NCI-H187 (cell line): ENCODE data around the gene SLC16A2.
"Not testable (repeated sequence)": the region's sequence is repeated elsewhere in the genome, so short reads cannot be mapped to it uniquely, and the experiment has no call there.

Source experiments
- DNase-seq, 2 experiments: peaks; one replicate each; lab custom pipeline; 2025; lab: John Stamatoyannopoulos, UW

Gene SLC16A2

GRCh38 chrX:74507191-74507590 is 85.9 kb downstream of the SLC16A2 start:
- no peak for DNase-seq

GRCh38 chrX:74509989-74510388 is 88.7 kb downstream of the SLC16A2 start:
- no peak for DNase-seq

- no peak for DNase-seq
Observed at GRCh38 chrX:74510401-74510800, 89.1 kb downstream of the SLC16A2 start.

GRCh38 chrX:74511704-74512103 is 90.4 kb downstream of the SLC16A2 start:
- DNase-seq, result no peak

- DNase-seq, result no peak
Observed at GRCh38 chrX:74514384-74514783, 93.1 kb downstream of the SLC16A2 start.

- DNase-seq, result no peak
Observed at GRCh38 chrX:74515356-74515755, 94.1 kb downstream of the SLC16A2 start.

GRCh38 chrX:74516013-74516412 is 94.7 kb downstream of the SLC16A2 start:
- DNase-seq, result not testable (repeated sequence)

- no peak for DNase-seq
Observed at GRCh38 chrX:74519870-74520269, 98.6 kb downstream of the SLC16A2 start.

GRCh38 chrX:74520291-74520690 is 99.0 kb downstream of the SLC16A2 start:
- no peak for DNase-seq

GRCh38 chrX:74520896-74521295 is 99.6 kb downstream of the SLC16A2 start:
- DNase-seq, result no peak

- DNase-seq, result no peak
Observed at GRCh38 chrX:74521961-74522751, 100.9 kb downstream of the SLC16A2 start.

- no peak for DNase-seq
Observed at GRCh38 chrX:74523224-74523623, 101.9 kb downstream of the SLC16A2 start.

GRCh38 chrX:74523870-74524735 is 102.8 kb downstream of the SLC16A2 start:
- DNase-seq, result no peak

- DNase-seq, result no peak
Observed at GRCh38 chrX:74525116-74525515, 103.8 kb downstream of the SLC16A2 start.

- no peak for DNase-seq
Observed at GRCh38 chrX:74526764-74527163, 105.5 kb downstream of the SLC16A2 start.

GRCh38 chrX:74527350-74527749 is 106.1 kb downstream of the SLC16A2 start:
- no peak for DNase-seq

GRCh38 chrX:74529311-74529710 is 108.0 kb downstream of the SLC16A2 start:
- no peak for DNase-seq

GRCh38 chrX:74531081-74531480 is 109.8 kb downstream of the SLC16A2 start:
- no peak for DNase-seq

- DNase-seq, result no peak
Observed at GRCh38 chrX:74534569-74535038, 113.3 kb downstream of the SLC16A2 start.

GRCh38 chrX:74535086-74535407 is 113.8 kb downstream of the SLC16A2 start:
- DNase-seq, result no peak

- DNase-seq, result no peak
Observed at GRCh38 chrX:74535408-74536151, 114.3 kb downstream of the SLC16A2 start.

- DNase-seq, result peak in 1 of 2 experiments; percentile 3
Observed at GRCh38 chrX:74536152-74536831, 115.0 kb downstream of the SLC16A2 start.
